ENCODE results near the gene NCOA1. TPM values are rescaled to one million over a fixed set of nuclear protein-coding genes. Genes with fewer than 3 reads are reported as not detected.

NCOA1 gene
- total and polyA plus RNA-seq, 2 donors (not counting 3 experiments of a cell fraction or from before 2014, with no cell fraction given) = 11.4 to 14.1 TPM

DNA sequence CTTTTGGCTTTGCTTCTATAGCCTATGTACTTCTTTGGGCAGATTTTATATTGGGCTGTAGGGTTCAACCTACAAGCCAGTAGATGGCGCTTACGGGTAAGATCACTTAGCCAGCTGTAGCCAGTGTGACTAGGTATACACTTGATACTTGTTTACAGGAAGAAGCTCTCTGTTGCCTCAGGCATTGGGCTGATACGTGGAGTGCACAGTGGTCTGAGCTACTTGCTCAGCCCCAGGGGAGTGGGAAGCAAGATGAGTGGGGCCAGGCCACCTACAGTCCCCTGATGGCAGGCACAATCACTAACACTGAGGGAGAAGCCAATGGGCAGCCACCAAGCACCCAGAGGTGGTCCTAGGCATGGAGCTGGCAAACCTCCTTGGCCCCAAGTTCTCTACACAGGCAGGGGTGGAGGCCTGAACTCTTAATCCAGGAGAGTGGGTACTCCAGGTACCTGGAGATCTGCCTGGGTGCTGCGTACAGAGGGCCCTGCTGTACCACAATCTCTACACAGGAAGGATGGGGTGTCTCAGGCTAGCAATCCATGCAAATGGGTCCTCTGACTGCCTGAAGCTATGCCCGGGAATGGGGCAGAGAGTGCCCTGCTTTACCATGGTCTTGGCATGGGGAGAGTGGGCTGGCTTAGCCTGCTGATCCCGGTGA lies 122.2 kb downstream of the NCOA1 start:
- H3K27ac ChIP-seq (ENCODE audit: insufficient read depth, low read depth, low read length) = no peak overlapping the region
- dilution Hi-C loops (cut with MboI; ENCODE audit: extremely low pct_ligation_motif_present, low sequenced_read_pairs) (no loop called here), intact Hi-C loops (cut with micrococcal nuclease) (loop anchor here (1.0 to 10.0 kb wide), 4 partner anchors 180 to 582 kb away; partner anchors contain the start of genes CENPO and PTRHD1)
- H3K9me3 ChIP-seq (replicated peaks; ENCODE audit: control insufficient read depth, insufficient read depth, low read length) = no peaks in the 10 kb centered on the region
- H3K79me2 ChIP-seq (ENCODE audit: control insufficient read depth, insufficient read depth, low read length) = no peaks in the 10 kb centered on the region
- no peak overlapping the region for H3K4me2 ChIP-seq (ENCODE audit: insufficient read depth, low read length)
- no peaks in the 10 kb centered on the region for H4K20me1 ChIP-seq (replicated peaks; ENCODE audit: control insufficient read depth, extremely low read depth, insufficient read depth, low read length)
- no peaks in the 10 kb centered on the region for H3K4me1 ChIP-seq (ENCODE audit: control insufficient read depth, extremely low read depth, insufficient read depth, low read length)
- TF ChIP-seq, protein P1, sequence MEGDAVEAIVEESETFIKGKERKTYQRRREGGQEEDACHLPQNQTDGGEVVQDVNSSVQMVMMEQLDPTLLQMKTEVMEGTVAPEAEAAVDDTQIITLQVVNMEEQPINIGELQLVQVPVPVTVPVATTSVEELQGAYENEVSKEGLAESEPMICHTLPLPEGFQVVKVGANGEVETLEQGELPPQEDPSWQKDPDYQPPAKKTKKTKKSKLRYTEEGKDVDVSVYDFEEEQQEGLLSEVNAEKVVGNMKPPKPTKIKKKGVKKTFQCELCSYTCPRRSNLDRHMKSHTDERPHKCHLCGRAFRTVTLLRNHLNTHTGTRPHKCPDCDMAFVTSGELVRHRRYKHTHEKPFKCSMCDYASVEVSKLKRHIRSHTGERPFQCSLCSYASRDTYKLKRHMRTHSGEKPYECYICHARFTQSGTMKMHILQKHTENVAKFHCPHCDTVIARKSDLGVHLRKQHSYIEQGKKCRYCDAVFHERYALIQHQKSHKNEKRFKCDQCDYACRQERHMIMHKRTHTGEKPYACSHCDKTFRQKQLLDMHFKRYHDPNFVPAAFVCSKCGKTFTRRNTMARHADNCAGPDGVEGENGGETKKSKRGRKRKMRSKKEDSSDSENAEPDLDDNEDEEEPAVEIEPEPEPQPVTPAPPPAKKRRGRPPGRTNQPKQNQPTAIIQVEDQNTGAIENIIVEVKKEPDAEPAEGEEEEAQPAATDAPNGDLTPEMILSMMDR (IDR thresholded peaks at IDR 0.05; ENCODE audit: extremely low read depth in 1 of 2, insufficient read depth in 1 of 2, low read depth in 1 of 2, low read length in 2 of 2) = peak; percentile 49 to 55
- no peak for TF ChIP-seq MYC (IDR thresholded peaks at IDR 0.05; ENCODE audit: low read depth, low read length)
- no peaks in the 10 kb centered on the region for H3K27me3 ChIP-seq (ENCODE audit: control insufficient read depth in 2 of 2, insufficient read depth in 2 of 2, low read length in 2 of 2)
- no peak overlapping the region for H3K9ac ChIP-seq (replicated peaks; ENCODE audit: extremely low read depth, insufficient read depth, low read length)
- peak overlapping the region; percentile 21 for H2AFZ ChIP-seq (ENCODE audit: low read depth, low read length)
- H3K4me3 ChIP-seq (replicated peaks in 1 of 3; ENCODE audit: insufficient read depth in 1 of 3, low read depth in 1 of 3, low read length in 3 of 3) = no peak overlapping the region
- DNase-seq (ENCODE audit: low read depth, low spot score) (peak; percentile 45), FAIRE-seq (peak; percentile 62)
- CTCF ChIA-PET = interaction anchor here (0.6 to 4.1 kb wide), 35 partner anchors 11 to 584 kb away, joined by 3 to 122 read pairs (median 5); partner anchors contain the start of genes CENPO, NCOA1 and PTRHD1
- H3K9me1 ChIP-seq (replicated peaks; ENCODE audit: control insufficient read depth, extremely low read depth, insufficient read depth, low read length) = no peaks in the 10 kb centered on the region
- no peaks in the 10 kb centered on the region for H3K36me3 ChIP-seq (ENCODE audit: control insufficient read depth in 2 of 2, extremely low read depth in 1 of 2, insufficient read depth in 2 of 2, low read length in 2 of 2)
- POLR2A ChIA-PET = no interaction called here
- no TSS peak for BruUV-seq (replicated peaks)

DNA sequence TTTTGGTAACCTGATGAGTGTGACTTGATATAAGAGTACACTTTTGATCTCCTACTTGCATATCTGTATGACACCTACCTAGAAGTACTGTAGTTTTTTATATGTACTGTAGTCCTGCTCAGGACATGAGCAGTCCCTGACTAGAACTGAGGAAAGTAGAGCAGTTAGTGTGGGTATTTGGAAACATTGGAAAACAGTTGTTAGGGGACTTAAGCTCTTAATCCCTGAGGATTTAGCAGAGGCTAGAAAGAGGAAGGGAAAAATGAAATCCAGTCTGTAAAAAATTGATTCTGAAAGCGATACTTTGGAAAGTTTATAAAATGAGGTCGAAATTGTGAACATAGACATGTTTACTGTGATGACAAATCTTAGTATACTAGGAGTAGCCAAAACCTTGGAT lies 125.6 kb downstream of the NCOA1 start:
- no peak for TF ChIP-seq GATA2 (IDR thresholded peaks at IDR 0.05; ENCODE audit: insufficient read depth, insufficient read length, low read depth, low read length)
- TF ChIP-seq POLR2AphosphoS5 (IDR thresholded peaks at IDR 0.05; ENCODE audit: insufficient read depth, low read depth, low read length) = no peak
- TF ChIP-seq MYC (IDR thresholded peaks at IDR 0.05; ENCODE audit: low read depth, low read length) = no peak
- TF ChIP-seq, protein P2, sequence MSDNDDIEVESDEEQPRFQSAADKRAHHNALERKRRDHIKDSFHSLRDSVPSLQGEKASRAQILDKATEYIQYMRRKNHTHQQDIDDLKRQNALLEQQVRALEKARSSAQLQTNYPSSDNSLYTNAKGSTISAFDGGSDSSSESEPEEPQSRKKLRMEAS (IDR thresholded peaks at IDR 0.05; ENCODE audit: insufficient read depth, insufficient read length) = no peak
- no peaks in the 10 kb centered on the region for H3K9me3 ChIP-seq (replicated peaks; ENCODE audit: control insufficient read depth, insufficient read depth, low read length)
- no peaks in the 10 kb centered on the region for H3K4me1 ChIP-seq (ENCODE audit: control insufficient read depth, extremely low read depth, insufficient read depth, low read length)
- no peaks in the 10 kb centered on the region for H4K20me1 ChIP-seq (replicated peaks; ENCODE audit: control insufficient read depth, extremely low read depth, insufficient read depth, low read length)
- ChIA-PET POLR2A (no interaction called here), CTCF (no interaction called here)
- no peak overlapping the region for H3K4me3 ChIP-seq (replicated peaks in 1 of 3; ENCODE audit: insufficient read depth in 1 of 3, low read depth in 1 of 3, low read length in 3 of 3)
- H2AFZ ChIP-seq (ENCODE audit: low read depth, low read length) = no peak overlapping the region
- no peaks in the 10 kb centered on the region for H3K79me2 ChIP-seq (ENCODE audit: control insufficient read depth, insufficient read depth, low read length)
- no TSS peak for BruUV-seq (replicated peaks)
- no peak overlapping the region for H3K27ac ChIP-seq (ENCODE audit: insufficient read depth, low read depth, low read length)
- DNase-seq (ENCODE audit: low read depth, low spot score) = no peak
- no peaks in the 10 kb centered on the region for H3K36me3 ChIP-seq (ENCODE audit: control insufficient read depth in 2 of 2, extremely low read depth in 1 of 2, insufficient read depth in 2 of 2, low read length in 2 of 2)
- intact Hi-C loops (cut with micrococcal nuclease) (loop anchor here (10.0 kb wide), 1 partner anchor 578 kb away; no protein-coding TSS in a partner anchor), dilution Hi-C loops (cut with MboI; ENCODE audit: extremely low pct_ligation_motif_present, low sequenced_read_pairs) (no loop called here)
- H3K4me2 ChIP-seq (ENCODE audit: insufficient read depth, low read length) = no peak overlapping the region
- H3K9me1 ChIP-seq (replicated peaks; ENCODE audit: control insufficient read depth, extremely low read depth, insufficient read depth, low read length) = no peaks in the 10 kb centered on the region
- no peak for FAIRE-seq
- no peak overlapping the region for H3K9ac ChIP-seq (replicated peaks; ENCODE audit: extremely low read depth, insufficient read depth, low read length)
- no peaks in the 10 kb centered on the region for H3K27me3 ChIP-seq (ENCODE audit: control insufficient read depth in 2 of 2, insufficient read depth in 2 of 2, low read length in 2 of 2)

Data from endothelial cell of umbilical vein (primary cell).